ENCODE data around the gene PBX1.

DNA sequence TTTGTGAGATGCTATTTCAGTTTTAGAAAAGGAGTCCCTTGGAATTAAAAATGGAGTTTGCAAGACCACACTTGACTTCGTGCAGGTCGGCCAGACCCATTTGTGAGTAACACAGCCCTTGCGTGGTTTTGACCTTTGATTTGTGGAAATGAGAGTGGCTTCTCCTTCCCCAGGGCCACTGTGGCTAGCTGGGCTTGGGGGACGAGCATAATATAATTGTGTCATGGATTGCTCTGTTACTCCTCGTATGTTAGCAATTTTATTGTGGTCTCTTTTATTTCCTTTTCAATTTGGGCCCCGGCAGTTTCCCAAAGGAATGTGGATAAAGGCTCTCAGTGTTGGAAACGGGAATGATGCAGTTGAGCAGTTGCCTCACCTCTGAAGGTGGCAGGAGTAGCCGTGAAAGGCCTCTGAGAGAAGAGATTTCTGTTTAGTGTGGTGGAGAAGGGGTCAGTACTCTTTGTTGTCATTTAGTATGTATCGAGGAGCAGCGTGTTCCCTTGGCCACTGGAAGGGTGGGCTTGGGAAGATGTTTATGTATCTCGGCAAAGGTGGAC, 194.6 kb downstream of the PBX1 start:
- TF ChIP-seq, protein P1, sequence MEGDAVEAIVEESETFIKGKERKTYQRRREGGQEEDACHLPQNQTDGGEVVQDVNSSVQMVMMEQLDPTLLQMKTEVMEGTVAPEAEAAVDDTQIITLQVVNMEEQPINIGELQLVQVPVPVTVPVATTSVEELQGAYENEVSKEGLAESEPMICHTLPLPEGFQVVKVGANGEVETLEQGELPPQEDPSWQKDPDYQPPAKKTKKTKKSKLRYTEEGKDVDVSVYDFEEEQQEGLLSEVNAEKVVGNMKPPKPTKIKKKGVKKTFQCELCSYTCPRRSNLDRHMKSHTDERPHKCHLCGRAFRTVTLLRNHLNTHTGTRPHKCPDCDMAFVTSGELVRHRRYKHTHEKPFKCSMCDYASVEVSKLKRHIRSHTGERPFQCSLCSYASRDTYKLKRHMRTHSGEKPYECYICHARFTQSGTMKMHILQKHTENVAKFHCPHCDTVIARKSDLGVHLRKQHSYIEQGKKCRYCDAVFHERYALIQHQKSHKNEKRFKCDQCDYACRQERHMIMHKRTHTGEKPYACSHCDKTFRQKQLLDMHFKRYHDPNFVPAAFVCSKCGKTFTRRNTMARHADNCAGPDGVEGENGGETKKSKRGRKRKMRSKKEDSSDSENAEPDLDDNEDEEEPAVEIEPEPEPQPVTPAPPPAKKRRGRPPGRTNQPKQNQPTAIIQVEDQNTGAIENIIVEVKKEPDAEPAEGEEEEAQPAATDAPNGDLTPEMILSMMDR (IDR thresholded peaks at IDR 0.05): no peak
- TF ChIP-seq POLR2AphosphoS5 (IDR thresholded peaks at IDR 0.05) (no peak), POLR2A (IDR thresholded peaks at IDR 0.05) (no peak)
